IMR-90 (cell line): ENCODE results near the gene FAM181B. TPM values are rescaled to one million over a fixed set of nuclear protein-coding genes. Genes with fewer than 3 reads are reported as not detected.

Experiments
- ATAC-seq: fragments of 200-7000 bp; cut with Tn5 transposase; 2 replicates; pipeline ENCODE4 v1.9.1; 2020; ENCODE audit warnings: low read depth, mild to moderate bottlenecking, moderate library complexity
- BruUV-seq: library from RNA; stranded (reverse); fragments of 400-500 nt; replicated peaks from 2 replicates; lab custom pipeline; 2021; lab: Mats Ljungman, UMichigan
- CTCF ChIA-PET: fragments of 300-600 bp; formaldehyde crosslinking; extraction: SDS; loops from one replicate; lab custom pipeline; 2021; ENCODE audit warnings: antibody characterized with exemption; lab: Yijun Ruan, JAX
- POLR2A ChIA-PET: fragments of 300-600 bp; sonication (Branson Sonifier 250); formaldehyde crosslinking; loops from one replicate; lab custom pipeline; 2022; ENCODE audit warnings: antibody characterized with exemption; ENCODE audit not compliant: unreplicated experiment; lab: Charles Lee
- DNase-seq: peaks from one replicate; pipeline ENCODE4 v3.0.0; 2013
- H2AFZ ChIP-seq: replicated peaks from 2 replicates; pipeline ENCODE3; 2013; ENCODE audit warnings: low read length, mild to moderate bottlenecking; ENCODE audit not compliant: poor library complexity
- H2AK5ac ChIP-seq: 2 replicates; pipeline ENCODE4 v1.6.1; 2013; ENCODE audit warnings: low read depth, low read length, inconsistent platforms
- H2AK9ac ChIP-seq: replicated peaks from 2 replicates; pipeline ENCODE3; 2013; ENCODE audit warnings: mild to moderate bottlenecking, low read depth, low read length, moderate library complexity; ENCODE audit not compliant: poor library complexity
- H2BK120ac ChIP-seq: 2 replicates; pipeline ENCODE4 v1.6.1; 2013; ENCODE audit warnings: low read depth, low read length, inconsistent platforms
- H2BK15ac ChIP-seq: 3 replicates; pipeline ENCODE4 v1.6.1; 2013; ENCODE audit warnings: low read depth, low read length, inconsistent platforms
- H2BK20ac ChIP-seq: 2 replicates; pipeline ENCODE4 v1.6.1; 2013; ENCODE audit warnings: low read depth, mild to moderate bottlenecking, inconsistent platforms, low read length, moderate library complexity
- H2BK5ac ChIP-seq: 2 replicates; pipeline ENCODE4 v1.6.1; 2013; ENCODE audit warnings: mild to moderate bottlenecking, low read depth, low read length, inconsistent platforms; ENCODE audit not compliant: poor library complexity, severe bottlenecking
- H3K14ac ChIP-seq: replicated peaks from 2 replicates; pipeline ENCODE4 v1.6.1; 2013; ENCODE audit warnings: low read depth, low read length, inconsistent platforms
- H3K18ac ChIP-seq: 2 replicates; pipeline ENCODE4 v1.6.1; 2013; ENCODE audit warnings: low read depth, low read length, control low read depth
- H3K23ac ChIP-seq: 2 replicates; pipeline ENCODE4 v1.6.1; 2013; ENCODE audit warnings: low read depth, low read length, inconsistent platforms
- H3K27ac ChIP-seq: 2 replicates; pipeline ENCODE4 v1.5.1; 2013; ENCODE audit warnings: mild to moderate bottlenecking, control low read depth, low read length; ENCODE audit not compliant: insufficient read depth
- H3K27me3 ChIP-seq: 2 replicates; pipeline ENCODE4 v1.6.1; 2013; ENCODE audit warnings: low read length; ENCODE audit not compliant: control insufficient read depth, insufficient read depth
- H3K36me3 ChIP-seq: 2 replicates; pipeline ENCODE4 v1.6.1; 2013; ENCODE audit warnings: low read length, mixed read lengths; ENCODE audit not compliant: control insufficient read depth, insufficient read depth
- H3K4ac ChIP-seq: 2 replicates; pipeline ENCODE4 v1.6.1; 2013; ENCODE audit warnings: low read depth, low read length, inconsistent platforms
- H3K4me1 ChIP-seq: 2 replicates; pipeline ENCODE4 v1.6.1; 2013; ENCODE audit warnings: low read length, mixed read lengths; ENCODE audit not compliant: control insufficient read depth, insufficient read depth
- H3K4me2 ChIP-seq: 2 replicates; pipeline ENCODE4 v1.6.1; 2013; ENCODE audit warnings: low read depth, mild to moderate bottlenecking, control low read depth, low read length, moderate library complexity
- H3K4me3 ChIP-seq: 2 replicates; pipeline ENCODE4 v1.5.1; 2013; ENCODE audit warnings: low read depth, mild to moderate bottlenecking, control low read depth, low read length, moderate library complexity; ENCODE audit not compliant: insufficient read depth
- H3K56ac ChIP-seq: 2 replicates; pipeline ENCODE4 v1.6.1; 2013; ENCODE audit warnings: low read length, inconsistent platforms; ENCODE audit not compliant: insufficient read depth; ENCODE audit errors: extremely low read depth
- H3K79me1 ChIP-seq, 2 experiments: 2 replicates each; pipeline ENCODE4 v1.6.1; 2013; ENCODE audit warnings: low read length in 2 of 2, inconsistent platforms in 1 of 2, low read depth in 1 of 2
- H3K9ac ChIP-seq: 2 replicates; pipeline ENCODE4 v1.6.1; 2013; ENCODE audit warnings: low read depth, low read length, control low read depth
- H3K9me1 ChIP-seq: 2 replicates; pipeline ENCODE4 v1.6.1; 2013; ENCODE audit warnings: low read length, inconsistent platforms; ENCODE audit not compliant: insufficient read depth
- H3K9me3 ChIP-seq: 2 replicates; pipeline ENCODE4 v1.6.1; 2013; ENCODE audit warnings: low read length; ENCODE audit not compliant: control insufficient read depth, insufficient read depth
- H4K20me1 ChIP-seq: 2 replicates; pipeline ENCODE4 v1.6.1; 2013; ENCODE audit warnings: low read length, inconsistent platforms; ENCODE audit not compliant: insufficient read depth
- H4K5ac ChIP-seq: 2 replicates; pipeline ENCODE4 v1.6.1; 2013; ENCODE audit warnings: mild to moderate bottlenecking, low read depth, low read length, control low read depth
- H4K8ac ChIP-seq, 2 experiments: 2 replicates each; pipeline ENCODE4 v1.6.1; 2013; ENCODE audit warnings: low read depth in 2 of 2, low read length in 2 of 2, control low read depth in 1 of 2, inconsistent platforms in 1 of 2
- H4K91ac ChIP-seq: 2 replicates; pipeline ENCODE4 v1.6.1; 2013; ENCODE audit warnings: low read depth, low read length, inconsistent platforms; ENCODE audit not compliant: insufficient read depth
- BHLHE40 ChIP-seq: fragments of 150-350 bp; IDR thresholded peaks from 2 replicates; pipeline ENCODE4 v1.6.1; 2016; ENCODE audit warnings: mild to moderate bottlenecking, low read depth, low read length
- FOS ChIP-seq: fragments of 150-350 bp; IDR thresholded peaks from 2 replicates; pipeline ENCODE4 v1.6.1; 2016; ENCODE audit warnings: low read depth, low read length
- NFE2L2 ChIP-seq: fragments of 150-350 bp; IDR thresholded peaks from 2 replicates; pipeline ENCODE4 v1.6.1; 2016; ENCODE audit warnings: low read depth, mild to moderate bottlenecking, low read length
- RAD21 ChIP-seq: IDR thresholded peaks from 2 replicates; pipeline ENCODE4 v1.6.1; 2012; ENCODE audit warnings: low read length, improper control_type of control experiment
- RCOR1 ChIP-seq: IDR thresholded peaks from 2 replicates; pipeline ENCODE4 v1.6.1; 2012; ENCODE audit warnings: mild to moderate bottlenecking, low read length, improper control_type of control experiment; ENCODE audit not compliant: insufficient replicate concordance
- SMC3 ChIP-seq: fragments of 150-350 bp; IDR thresholded peaks from 2 replicates; pipeline ENCODE4 v1.6.1; 2016; ENCODE audit warnings: low read depth, mild to moderate bottlenecking, antibody characterized with exemption, low read length, moderate library complexity
- WGBS, 2 experiments: methylation state at CpG; one replicate each; pipeline versions ENCODE4 v1.1.5 to v1.1.7; 2013; ENCODE audit warnings: missing lambda C conversion rate in 2 of 2; ENCODE audit not compliant: insufficient read length in 1 of 2; ENCODE audit errors: extremely low coverage in 2 of 2; 5-methylcytosine and 5-hydroxymethylcytosine counted together
- dilution Hi-C: fragments of 300-500 bp; cut with HindIII; formaldehyde crosslinking; loops from one replicate; pipeline ENCODE4 v1.14.3; 2018; ENCODE audit warnings: low sequenced_read_pairs; ENCODE audit not compliant: unreplicated experiment
- in situ Hi-C: fragments of 300-500 bp; cut with MboI; formaldehyde crosslinking; loops from 3 replicates; pipeline ENCODE4 v1.14.3; 2019; ENCODE audit warnings: low sequenced_read_pairs, inconsistent platforms, mixed read lengths
- intact Hi-C: fragments of 100-400 bp; cut with micrococcal nuclease; formaldehyde crosslinking; loops from 2 replicates; pipeline ENCODE4 v1.10.0; 2022
- polyA plus RNA-seq, 3 experiments: library from polyadenylated mRNA; depleted of rRNA; stranded (reverse); fragments of >200 nt; gene quantifications; 2 replicates each; pipeline ENCODE4 v1.2.3, GENCODE V29; 2012; ENCODE audit warnings: low replicate concordance in 1 of 3
- total RNA-seq: library from RNA; depleted of rRNA; stranded (reverse); fragments of >200 nt; gene quantifications from 2 replicates; pipeline ENCODE4 v1.2.3, GENCODE V29; 2012
- TF ChIP-seq, protein P1 (sequence below): fragments of 150-350 bp; IDR thresholded peaks from 2 replicates; pipeline ENCODE4 v1.6.1; 2017; ENCODE audit warnings: mild to moderate bottlenecking, antibody characterized with exemption, low read length, low read depth
- TF ChIP-seq, protein P2 (sequence below): fragments of 150-350 bp; IDR thresholded peaks from 2 replicates; pipeline ENCODE4 v1.6.1; 2016; ENCODE audit warnings: low read depth, mild to moderate bottlenecking, low read length, moderate library complexity, borderline replicate concordance

Gene FAM181B
- total and polyA plus RNA-seq, 2 of the 4 experiments (the other 2 are of a cell fraction), result not detected

DNA sequence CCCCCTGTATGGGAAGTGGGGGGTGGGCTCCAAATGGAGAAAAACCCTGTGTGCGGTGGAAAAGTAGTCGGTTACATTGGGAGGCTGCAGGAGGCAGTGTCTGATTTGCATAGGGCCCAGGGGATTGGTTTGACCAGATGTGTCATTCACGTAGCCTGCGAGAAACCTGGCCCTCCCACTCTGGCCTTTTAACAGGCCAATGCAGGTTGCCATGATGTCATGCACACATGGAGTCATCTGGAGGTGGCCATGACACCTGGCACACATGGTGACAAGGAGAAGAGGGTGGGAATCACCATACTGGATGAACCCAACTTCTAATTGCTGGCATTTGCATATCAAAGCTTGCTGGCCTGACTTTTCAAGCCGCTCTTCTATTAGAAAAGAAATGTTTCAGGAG is 50.6 kb downstream of the FAM181B start:
- H2BK15ac ChIP-seq, result no peak overlapping the region
- no peak overlapping the region for H2AFZ ChIP-seq
- H2BK120ac ChIP-seq, result no peak overlapping the region
- dilution Hi-C loops (no loop called here), intact Hi-C loops (loop anchor here (5.0 kb wide), 1 partner anchor 1879 kb away; no protein-coding TSS in a partner anchor), in situ Hi-C loops (loop anchor here (25.0 kb wide), 1 partner anchor 1129 kb away; no protein-coding TSS in a partner anchor)
- H3K23ac ChIP-seq, result no peak overlapping the region
- no peak overlapping the region for H2BK5ac ChIP-seq
- CTCF ChIA-PET, result interaction anchor here (0.6 kb wide), 1 partner anchor 13 kb away, joined by 3 read pairs; no protein-coding TSS in a partner anchor
- H2AK9ac ChIP-seq, result no peak overlapping the region
- WGBS, 2 experiments, result 82% methylated on average over 2 of the region's 5 CpGs; no CpG with 5 or more reads in 1 of the 2 experiments
- no peak overlapping the region for H2AK5ac ChIP-seq
- H3K14ac ChIP-seq, result no peak overlapping the region
- no peak overlapping the region for H3K27ac ChIP-seq
- H3K4me2 ChIP-seq, result no peak overlapping the region
- no peaks in the 10 kb centered on the region for H3K36me3 ChIP-seq
- no peaks in the 10 kb centered on the region for H3K9me1 ChIP-seq
- H4K91ac ChIP-seq, result no peak overlapping the region
- no peak overlapping the region for H3K18ac ChIP-seq
- no peaks in the 10 kb centered on the region for H3K4me1 ChIP-seq
- TF ChIP-seq RCOR1 (no peak), FOS (no peak), RAD21 (no peak), NFE2L2 (no peak), BHLHE40 (no peak), SMC3 (no peak)
- TF ChIP-seq, protein P1, sequence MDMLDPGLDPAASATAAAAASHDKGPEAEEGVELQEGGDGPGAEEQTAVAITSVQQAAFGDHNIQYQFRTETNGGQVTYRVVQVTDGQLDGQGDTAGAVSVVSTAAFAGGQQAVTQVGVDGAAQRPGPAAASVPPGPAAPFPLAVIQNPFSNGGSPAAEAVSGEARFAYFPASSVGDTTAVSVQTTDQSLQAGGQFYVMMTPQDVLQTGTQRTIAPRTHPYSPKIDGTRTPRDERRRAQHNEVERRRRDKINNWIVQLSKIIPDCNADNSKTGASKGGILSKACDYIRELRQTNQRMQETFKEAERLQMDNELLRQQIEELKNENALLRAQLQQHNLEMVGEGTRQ, result no peak
- TF ChIP-seq, protein P2, sequence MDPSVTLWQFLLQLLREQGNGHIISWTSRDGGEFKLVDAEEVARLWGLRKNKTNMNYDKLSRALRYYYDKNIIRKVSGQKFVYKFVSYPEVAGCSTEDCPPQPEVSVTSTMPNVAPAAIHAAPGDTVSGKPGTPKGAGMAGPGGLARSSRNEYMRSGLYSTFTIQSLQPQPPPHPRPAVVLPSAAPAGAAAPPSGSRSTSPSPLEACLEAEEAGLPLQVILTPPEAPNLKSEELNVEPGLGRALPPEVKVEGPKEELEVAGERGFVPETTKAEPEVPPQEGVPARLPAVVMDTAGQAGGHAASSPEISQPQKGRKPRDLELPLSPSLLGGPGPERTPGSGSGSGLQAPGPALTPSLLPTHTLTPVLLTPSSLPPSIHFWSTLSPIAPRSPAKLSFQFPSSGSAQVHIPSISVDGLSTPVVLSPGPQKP, result no peak
- no peak overlapping the region for H4K8ac ChIP-seq
- no peak for ATAC-seq
- H4K20me1 ChIP-seq, result no peaks in the 10 kb centered on the region
- H3K79me1 ChIP-seq, result no peaks in the 10 kb centered on the region
- H3K27me3 ChIP-seq, result no peaks in the 10 kb centered on the region; the same call in 1 of the 2 replicates
- no peak overlapping the region for H3K56ac ChIP-seq
- no peak overlapping the region for H3K9ac ChIP-seq
- no peak overlapping the region for H4K5ac ChIP-seq
- H3K9me3 ChIP-seq, result no peaks in the 10 kb centered on the region
- no peak for DNase-seq
- no peak overlapping the region for H3K4me3 ChIP-seq
- BruUV-seq, result no TSS peak
- H2BK20ac ChIP-seq, result no peak overlapping the region
- POLR2A ChIA-PET, result no interaction called here
- no peak overlapping the region for H3K4ac ChIP-seq
